IMR-90 (cell line): ENCODE measurements around the gene MCUR1.

ENCODE experiments used
- BHLHE40 ChIP-seq: fragments of 150-350 bp; IDR thresholded peaks from 2 replicates; pipeline ENCODE4 v1.6.1; 2016; ENCODE audit warnings: mild to moderate bottlenecking, low read depth, low read length
- CEBPB ChIP-seq: IDR thresholded peaks from 2 replicates; pipeline ENCODE4 v1.6.1; 2012; ENCODE audit warnings: low read depth, low read length, improper control_type of control experiment
- CHD1 ChIP-seq: IDR thresholded peaks from 2 replicates; pipeline ENCODE4 v1.6.1; 2012; ENCODE audit warnings: low read depth, low read length, improper control_type of control experiment
- CTCF ChIP-seq: conservative IDR thresholded peaks from 2 replicates; pipeline ENCODE4 v1.5.1; 2012; ENCODE audit warnings: mild to moderate bottlenecking, low read depth, low read length, improper control_type of control experiment
- MAFK ChIP-seq: IDR thresholded peaks from 2 replicates; pipeline ENCODE4 v1.6.1; 2012; ENCODE audit warnings: low read depth, low read length, improper control_type of control experiment
- MAZ ChIP-seq: IDR thresholded peaks from 2 replicates; pipeline ENCODE4 v1.6.1; 2012; ENCODE audit warnings: low read depth, mild to moderate bottlenecking, low read length, improper control_type of control experiment, moderate library complexity, borderline replicate concordance
- NFE2L2 ChIP-seq: fragments of 150-350 bp; IDR thresholded peaks from 2 replicates; pipeline ENCODE4 v1.6.1; 2016; ENCODE audit warnings: low read depth, mild to moderate bottlenecking, low read length
- POLR2A ChIP-seq: IDR thresholded peaks from 2 replicates; pipeline ENCODE4 v1.6.1; 2012; ENCODE audit warnings: mild to moderate bottlenecking, low read depth, low read length
- RAD21 ChIP-seq: IDR thresholded peaks from 2 replicates; pipeline ENCODE4 v1.6.1; 2012; ENCODE audit warnings: low read length, improper control_type of control experiment
- SMC3 ChIP-seq: fragments of 150-350 bp; IDR thresholded peaks from 2 replicates; pipeline ENCODE4 v1.6.1; 2016; ENCODE audit warnings: low read depth, mild to moderate bottlenecking, antibody characterized with exemption, low read length, moderate library complexity

DNA sequence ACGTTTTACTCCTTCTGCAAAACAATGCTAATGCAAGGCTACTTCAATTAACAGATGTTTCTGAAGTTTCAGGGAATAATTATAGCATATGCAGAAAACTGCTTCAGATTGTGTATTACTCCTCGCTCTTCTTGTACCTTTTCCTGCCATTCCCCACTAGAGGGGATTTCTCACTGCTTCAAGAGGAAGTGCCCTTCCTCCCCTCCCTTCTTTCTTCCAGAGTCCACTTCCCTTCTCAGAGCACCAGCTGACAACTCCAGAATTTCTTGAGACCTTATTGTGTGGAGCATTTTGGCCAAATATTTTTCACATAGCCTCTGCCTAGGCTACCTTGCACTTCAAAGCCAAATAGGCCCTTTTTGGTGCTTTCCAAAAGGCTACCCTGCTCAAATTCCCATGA, 12.7 kb upstream of the MCUR1 start:
- TF ChIP-seq SMC3: no peak
- TF ChIP-seq POLR2A: no peak
- no peak for TF ChIP-seq CTCF
- no peak for TF ChIP-seq BHLHE40
- TF ChIP-seq RAD21: no peak
- TF ChIP-seq MAZ: no peak
- TF ChIP-seq MAFK: no peak
- TF ChIP-seq CHD1: no peak
- TF ChIP-seq CEBPB: no peak
- no peak for TF ChIP-seq NFE2L2
